Hematopoietic multipotent progenitor cell treated with erythropoietin and hydrocortisone succinate and interleukin-3 and kit ligand, for 6 days (in vitro differentiated cells): ENCODE data around the gene C3orf70.

Source experiments
- DNase-seq: peaks from one replicate; pipeline ENCODE4 v3.0.0-alpha.2; 2015

Gene C3orf70

DNA sequence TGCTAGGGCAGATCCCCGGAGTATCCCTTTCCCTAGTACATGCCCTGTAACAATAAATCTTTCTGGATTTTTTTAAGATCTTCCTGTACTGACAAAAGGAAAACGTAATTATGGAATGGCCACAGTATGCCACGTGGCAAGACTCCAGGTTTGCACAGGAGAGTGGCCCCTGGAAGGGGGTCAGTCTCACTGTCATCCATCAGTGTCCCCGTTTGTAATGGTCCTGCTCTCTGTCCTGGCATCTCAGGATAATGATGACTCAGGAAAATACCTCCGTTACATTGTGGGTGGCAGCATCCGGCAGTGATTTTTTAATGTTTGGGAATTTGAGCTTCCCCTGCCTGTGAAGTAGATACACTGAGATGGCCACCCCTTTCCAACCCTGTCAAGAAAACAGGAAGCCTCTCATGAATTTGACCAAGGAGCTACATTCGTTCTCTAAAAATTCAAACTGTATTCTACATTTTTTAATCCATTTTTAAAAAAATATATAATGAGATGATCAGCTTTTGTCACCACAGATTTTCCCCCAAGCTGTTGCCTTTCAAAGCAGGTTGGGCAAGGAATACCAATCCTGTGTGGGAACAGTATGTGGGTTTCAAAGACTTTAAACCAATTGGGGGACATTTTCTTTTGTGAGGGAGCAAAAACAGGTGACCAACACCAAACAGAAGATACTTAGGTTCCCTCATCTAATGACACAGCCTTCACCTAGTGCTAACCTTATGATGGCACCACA is 110.4 kb downstream of the C3orf70 start:
- DNase-seq: no peak

DNA sequence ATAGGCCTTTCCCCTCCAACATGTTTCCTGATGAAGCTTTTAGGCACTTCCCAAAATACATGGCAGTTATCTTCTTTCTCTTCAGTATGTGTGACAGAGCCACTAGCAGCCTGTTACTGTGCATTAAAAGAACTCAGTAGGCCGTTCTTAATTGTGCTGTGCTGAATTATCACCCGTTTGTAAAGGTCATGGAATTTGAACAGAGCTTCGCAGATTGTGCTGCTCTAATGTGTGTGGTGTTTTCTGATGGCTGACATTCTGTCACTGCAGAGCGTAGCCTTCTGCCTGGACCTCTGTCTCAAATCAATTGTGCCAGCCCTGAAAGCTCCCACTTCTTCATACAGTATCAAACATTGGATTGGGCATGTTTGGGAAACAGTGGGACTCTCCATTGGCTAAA is 111.3 kb downstream of the C3orf70 start:
- DNase-seq: no peak

- DNase-seq: no peak
Measured at GRCh38 chr3:185040425-185040824, 112.4 kb downstream of the C3orf70 start.

GRCh38 chr3:185037801-185038200 is 115.1 kb downstream of the C3orf70 start:
- DNase-seq: no peak

DNA sequence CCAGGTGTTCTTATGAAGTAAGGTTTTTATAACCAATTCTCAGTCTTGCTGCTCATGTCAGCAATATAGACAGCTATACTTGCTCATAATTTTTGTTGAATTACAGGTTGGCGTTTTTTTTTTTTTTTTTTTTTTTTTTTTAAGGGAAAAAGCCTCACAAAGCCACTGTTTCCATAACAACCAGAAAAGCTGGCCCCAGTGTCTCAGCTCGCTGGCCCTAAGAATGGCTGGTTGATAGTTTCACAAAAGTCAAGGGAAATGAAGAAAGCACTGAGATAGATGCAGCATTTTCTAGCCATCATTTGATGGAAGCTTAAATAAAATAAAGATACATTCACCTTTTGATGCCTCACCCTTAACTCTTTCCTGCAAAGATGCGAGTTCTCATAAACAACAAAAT is 121.9 kb downstream of the C3orf70 start:
- no peak for DNase-seq

GRCh38 chr3:185030399-185030798 is 122.5 kb downstream of the C3orf70 start:
- DNase-seq: no peak

- DNase-seq: no peak
Measured at GRCh38 chr3:185029086-185029485, 123.8 kb downstream of the C3orf70 start.

- DNase-seq: no peak
Measured at GRCh38 chr3:185028121-185028520, 124.7 kb downstream of the C3orf70 start.
